AG04450 (cell line): Measurements from ENCODE around the gene ALDH3B2. TPM values are rescaled to one million over a fixed set of nuclear protein-coding genes. Genes with fewer than 3 reads are reported as not detected.

Experiments used
- CTCF ChIA-PET: fragments of 300-600, 350-600 bp; formaldehyde crosslinking; extraction: SDS; loops from one replicate; lab custom pipeline; 2022; ENCODE audit warnings: antibody characterized with exemption, inconsistent platforms; lab: Charles Lee
- POLR2A ChIA-PET: fragments of 350-600 bp; formaldehyde crosslinking; extraction: SDS; loops from one replicate; lab custom pipeline; 2021; ENCODE audit warnings: antibody characterized with exemption, inconsistent platforms; lab: Yijun Ruan, JAX
- DNase-seq: peaks from one replicate; pipeline ENCODE4 v3.0.0-alpha.2; 2011; ENCODE audit warnings: low read depth, low spot score
- H3K27ac ChIP-seq: one replicate; pipeline ENCODE4 v1.5.1; 2012; ENCODE audit warnings: low read depth, low read length, control low read depth
- H3K27me3 ChIP-seq: one replicate; pipeline ENCODE4 v1.6.0; 2012; ENCODE audit warnings: low read length; ENCODE audit not compliant: control insufficient read depth, insufficient read depth
- H3K4me3 ChIP-seq: 2 replicates; pipeline ENCODE4 v1.5.1; 2011; ENCODE audit warnings: mild to moderate bottlenecking, low read depth, low read length, control low read depth
- H3K9me3 ChIP-seq: 2 replicates; pipeline ENCODE4 v1.5.1; 2012; ENCODE audit warnings: low read length; ENCODE audit not compliant: control insufficient read depth, insufficient read depth
- CTCF ChIP-seq: IDR thresholded peaks from 2 replicates; pipeline ENCODE4 v1.5.1; 2011; ENCODE audit warnings: low read depth, low read length, control low read depth, inconsistent platforms
- polyA plus RNA-seq: library from polyadenylated mRNA; depleted of rRNA; stranded (reverse); fragments of >200 nt; gene quantifications from 2 replicates; pipeline ENCODE4 v1.2.3, GENCODE V29; 2011

The ALDH3B2 gene
- polyA plus RNA-seq, 1 experiment = not detected

DNA sequence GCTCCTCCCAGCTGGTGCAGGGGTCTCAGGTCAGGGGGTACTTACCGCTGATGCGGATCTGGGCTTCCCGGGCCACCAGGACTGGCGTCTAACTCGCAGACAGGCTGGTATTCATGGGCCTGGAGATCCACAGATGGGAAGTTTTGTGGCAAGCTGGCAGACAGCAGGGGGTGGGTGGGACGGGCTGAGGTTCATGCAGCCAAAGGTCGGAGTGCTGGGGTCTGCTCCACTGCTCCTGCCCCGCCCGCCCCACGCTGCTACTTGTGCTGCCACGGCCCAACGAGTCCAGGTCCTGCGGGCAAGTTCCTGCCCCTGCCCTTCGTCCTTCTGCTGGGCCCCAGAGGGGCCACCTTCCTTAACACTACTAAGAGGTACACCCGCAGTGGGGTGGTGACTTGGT, 27.0 kb downstream of the ALDH3B2 start:
- CTCF ChIA-PET = interaction anchor here (1.4 to 1.5 kb wide), 2 partner anchors 17 to 33 kb away, joined by 3 to 4 read pairs; no protein-coding TSS in a partner anchor

GRCh38 chr11:67646535-67647336, 27.7 kb downstream of the ALDH3B2 start:
- no peak for TF ChIP-seq CTCF
- no peak overlapping the region for H3K4me3 ChIP-seq
- no peak overlapping the region for H3K27ac ChIP-seq
- ChIA-PET POLR2A (no interaction called here), CTCF (interaction anchor here (1.2 kb wide), 1 partner anchor 17 kb away, joined by 4 read pairs; the partner anchor contains the start of gene NUDT8)
- H3K9me3 ChIP-seq = peaks cover 13% of the 10 kb centered on the region
- H3K27me3 ChIP-seq = peaks cover 10% of the 10 kb centered on the region
- DNase-seq = no peak

More for the DNA sequence above, 27.0 kb downstream of the ALDH3B2 start:
- Histone ChIP-seq H3K4me3 (no peak overlapping the region), H3K27ac (no peak overlapping the region), H3K27me3 (peaks cover 10% of the 10 kb centered on the region), H3K9me3 (peaks cover 13% of the 10 kb centered on the region)
- no peak for TF ChIP-seq CTCF
- DNase-seq = no peak
- POLR2A ChIA-PET = no interaction called here

GRCh38 chr11:67645521-67646461, 28.6 kb downstream of the ALDH3B2 start:
- peaks cover 13% of the 10 kb centered on the region for H3K9me3 ChIP-seq
- ChIA-PET POLR2A (no interaction called here), CTCF (interaction anchor here (1.2 kb wide), 1 partner anchor 16 kb away, joined by 4 read pairs; the partner anchor contains the start of gene NUDT8)
- no peak overlapping the region for H3K4me3 ChIP-seq
- DNase-seq = no peak
- peaks cover 10% of the 10 kb centered on the region for H3K27me3 ChIP-seq
- H3K27ac ChIP-seq = no peak overlapping the region
- no peak for TF ChIP-seq CTCF

GRCh38 chr11:67644472-67645418, 29.7 kb downstream of the ALDH3B2 start:
- DNase-seq = no peak
- no peak for TF ChIP-seq CTCF
- ChIA-PET CTCF (interaction anchor here (1.2 kb wide), 1 partner anchor 15 kb away, joined by 4 read pairs; the partner anchor contains the start of gene NUDT8), POLR2A (no interaction called here)
- Histone ChIP-seq H3K27ac (no peak overlapping the region), H3K9me3 (peaks cover 13% of the 10 kb centered on the region), H3K4me3 (no peak overlapping the region), H3K27me3 (peaks cover 14% of the 10 kb centered on the region)
